DND-41 (cell line): ENCODE measurements around the gene ATOH7.

Source experiments
- ATAC-seq: fragments of 200-7000 bp; cut with Tn5 transposase; 3 replicates; pipeline ENCODE4 v1.9.1; 2021; ENCODE audit warnings: low read depth; ENCODE audit not compliant: insufficient read depth
- DNase-seq: peaks from one replicate; pipeline ENCODE4 v3.0.0-alpha.2; 2020
- H2AFZ ChIP-seq: 2 replicates; pipeline ENCODE4 v1.6.0; 2012; ENCODE audit warnings: low read depth, low read length
- H3K27ac ChIP-seq: 2 replicates; pipeline ENCODE4 v1.5.1; 2012; ENCODE audit warnings: low read length, inconsistent platforms
- H3K27me3 ChIP-seq: fragments of 200-600 bp; sonication (generic); 2 replicates; pipeline ENCODE4 v1.6.0; 2012; ENCODE audit warnings: low read length, mild to moderate bottlenecking, inconsistent platforms; ENCODE audit not compliant: insufficient read depth, poor library complexity
- H3K36me3 ChIP-seq: 2 replicates; pipeline ENCODE4 v1.5.1; 2012; ENCODE audit warnings: low read length, inconsistent platforms; ENCODE audit not compliant: insufficient read depth
- H3K4me1 ChIP-seq: 2 replicates; pipeline ENCODE4 v1.5.1; 2012; ENCODE audit warnings: mild to moderate bottlenecking, low read length; ENCODE audit not compliant: insufficient read depth
- H3K4me2 ChIP-seq: 2 replicates; pipeline ENCODE4 v1.6.0; 2012; ENCODE audit warnings: mild to moderate bottlenecking, moderate library complexity, low read length, inconsistent platforms; ENCODE audit not compliant: insufficient read depth
- H3K4me3 ChIP-seq, 2 experiments: fragments of 200-600 bp in 1 of 2; shearing (Covaris generic) in 1 of 2; 2 replicates each; pipeline ENCODE4 v1.5.1; 2012 to 2016; ENCODE audit warnings: inconsistent platforms in 2 of 2, low read length in 2 of 2, mild to moderate bottlenecking in 2 of 2, low read depth in 1 of 2, moderate library complexity in 1 of 2
- H3K79me2 ChIP-seq: 2 replicates; pipeline ENCODE4 v1.6.0; 2012; ENCODE audit warnings: low read length, inconsistent platforms; ENCODE audit not compliant: insufficient read depth
- H3K9ac ChIP-seq: 2 replicates; pipeline ENCODE4 v1.6.0; 2012; ENCODE audit warnings: low read depth, mild to moderate bottlenecking, inconsistent platforms, low read length, moderate library complexity
- H3K9me3 ChIP-seq: 2 replicates; pipeline ENCODE4 v1.5.1; 2012; ENCODE audit warnings: low read length, moderate library complexity, mild to moderate bottlenecking, inconsistent platforms; ENCODE audit not compliant: insufficient read depth, severe bottlenecking
- H4K20me1 ChIP-seq: 2 replicates; pipeline ENCODE4 v1.6.0; 2012; ENCODE audit warnings: low read length; ENCODE audit not compliant: insufficient read depth
- CTCF ChIP-seq: IDR thresholded peaks from 2 replicates; pipeline ENCODE4 v1.5.1; 2012; ENCODE audit warnings: borderline replicate concordance, low read length, moderate library complexity, mild to moderate bottlenecking; ENCODE audit not compliant: poor library complexity, severe bottlenecking; ENCODE audit errors: extremely low read depth
- EZH2 ChIP-seq: IDR thresholded peaks from 3 replicates; pipeline ENCODE4 v1.6.1; 2012; ENCODE audit warnings: borderline replicate concordance, low read depth, mild to moderate bottlenecking, moderate library complexity, low read length, inconsistent platforms; ENCODE audit not compliant: severe bottlenecking

The ATOH7 gene

GRCh38 chr10:68188835-68189234 lies 43.1 kb downstream of the ATOH7 start:
- Histone ChIP-seq H3K79me2 (no peaks in the 10 kb centered on the region), H3K4me1 (no peaks in the 10 kb centered on the region), H3K27ac (no peak overlapping the region), H2AFZ (no peak overlapping the region), H3K9ac (no peak overlapping the region), H3K9me3 (no peaks in the 10 kb centered on the region), H4K20me1 (no peaks in the 10 kb centered on the region), H3K36me3 (no peaks in the 10 kb centered on the region), H3K4me2 (no peak overlapping the region), H3K27me3 (peaks cover 20% of the 10 kb centered on the region), H3K4me3 (no peak overlapping the region)
- DNase-seq (no peak), ATAC-seq (no peak)
- no peak for TF ChIP-seq CTCF
- TF ChIP-seq EZH2: no peak

DNA sequence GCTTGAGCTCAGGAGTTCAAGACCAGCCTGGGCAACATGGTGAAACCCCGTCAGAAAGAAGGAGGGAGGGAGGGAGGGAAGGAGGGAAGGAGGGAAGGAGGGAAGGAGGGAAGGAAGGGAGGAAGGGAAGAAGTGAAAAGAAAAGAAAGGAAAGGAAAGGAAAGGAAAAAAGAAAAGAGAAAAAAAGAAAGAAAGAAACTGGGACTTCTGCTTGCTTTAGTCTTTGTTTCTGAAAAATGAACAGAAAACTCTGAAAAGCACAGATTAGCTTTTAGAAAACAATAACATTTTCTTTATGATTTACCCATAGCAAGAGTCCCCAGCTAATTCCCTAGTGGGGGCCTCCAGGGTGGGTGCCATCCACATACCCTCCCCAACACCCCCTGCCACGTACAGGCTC lies 46.8 kb downstream of the ATOH7 start:
- Histone ChIP-seq H2AFZ (no peak overlapping the region), H3K4me3 (no peak overlapping the region), H3K79me2 (no peaks in the 10 kb centered on the region), H3K27me3 (peaks cover 12% of the 10 kb centered on the region), H3K4me1 (no peaks in the 10 kb centered on the region), H3K9me3 (no peaks in the 10 kb centered on the region), H3K4me2 (no peak overlapping the region), H3K9ac (no peak overlapping the region), H3K27ac (no peak overlapping the region), H4K20me1 (no peaks in the 10 kb centered on the region; the same call in 1 of the 2 replicates), H3K36me3 (no peaks in the 10 kb centered on the region)
- ATAC-seq (no peak), DNase-seq (no peak)
- no peak for TF ChIP-seq CTCF
- TF ChIP-seq EZH2: no peak

- no peak overlapping the region for H3K4me3 ChIP-seq
- H3K27ac ChIP-seq: no peak overlapping the region
- ATAC-seq (no peak), DNase-seq (no peak)
- H3K4me1 ChIP-seq: no peaks in the 10 kb centered on the region
- no peaks in the 10 kb centered on the region for H3K36me3 ChIP-seq
- H3K9me3 ChIP-seq: no peaks in the 10 kb centered on the region
- no peaks in the 10 kb centered on the region for H3K79me2 ChIP-seq
- no peak overlapping the region for H3K4me2 ChIP-seq
- TF ChIP-seq CTCF (no peak), EZH2 (no peak)
- peaks cover 12% of the 10 kb centered on the region for H3K27me3 ChIP-seq
- no peaks in the 10 kb centered on the region; the same call in 1 of the 2 replicates for H4K20me1 ChIP-seq
- no peak overlapping the region for H2AFZ ChIP-seq
- no peak overlapping the region for H3K9ac ChIP-seq
Observed at GRCh38 chr10:68184546-68184945, 47.4 kb downstream of the ATOH7 start.
